Thyroid gland (tissue), 4 donors: Measurements from ENCODE around the gene CDK5RAP2. TPM values are rescaled to one million over a fixed set of nuclear protein-coding genes. Genes with fewer than 3 reads are reported as not detected.

Experiments used
- DNase-seq, 2 donors: peaks; one replicate each; pipeline ENCODE4 v3.0.0-alpha.2; 2019
- H3K27ac ChIP-seq, 3 donors: fragments of 200-600 bp; sonication (generic); 1 replicate in 2 of 3; 2 replicates in 1 of 3; pipeline ENCODE4 v1.5.1; 2016 to 2019; ENCODE audit warnings: mild to moderate bottlenecking in 1 of 3, moderate library complexity in 1 of 3
- H3K27me3 ChIP-seq: fragments of 200-600 bp; sonication (generic); one replicate; pipeline ENCODE4 v1.5.1; 2019
- H3K36me3 ChIP-seq, 2 donors: fragments of 200-600 bp; sonication (generic); one replicate each; pipeline ENCODE4 v1.5.1; 2016 to 2019
- H3K4me1 ChIP-seq, 2 donors: fragments of 200-600 bp; sonication (generic); one replicate each; pipeline ENCODE4 v1.5.1; 2017 to 2019
- H3K4me3 ChIP-seq, 3 donors: fragments of 200-600 bp; sonication (generic); replicated peaks in 1 of 3; 1 replicate in 2 of 3; 2 replicates in 1 of 3; pipeline ENCODE4 v1.5.1; 2016; ENCODE audit warnings: mild to moderate bottlenecking in 1 of 3
- H3K9me3 ChIP-seq: fragments of 200-600 bp; sonication (generic); one replicate; pipeline ENCODE4 v1.5.1; 2017
- POLR2A ChIP-seq, 2 donors: fragments of 450-650 bp; IDR thresholded peaks; one replicate each; pipeline ENCODE4 v1.6.1; 2017; ENCODE audit warnings: antibody characterized with exemption in 2 of 2, mild to moderate bottlenecking in 2 of 2, moderate library complexity in 1 of 2
- WGBS, 2 donors: methylation state at CpG; one replicate each; pipeline ENCODE4 v1.1.5; 2017; 5-methylcytosine and 5-hydroxymethylcytosine counted together
- intact Hi-C: fragments of 100-400 bp; cut with DNase I; formaldehyde crosslinking; loops from one replicate; pipeline ENCODE4 v1.15.1; 2023
- total RNA-seq, 4 donors: library from RNA; depleted of rRNA; stranded (reverse); fragments of >200 nt; gene quantifications; one replicate each; pipeline ENCODE4 v1.2.3, GENCODE V29; 2016
- TF ChIP-seq, protein P1 (sequence below), 6 experiments: fragments of 200-600 bp in 3 of 6; fragments of 450-650 bp in 3 of 6; sonication (generic) in 3 of 6; IDR thresholded peaks; one replicate each; pipeline ENCODE4 v1.5.1; 2016 to 2019; ENCODE audit warnings: antibody characterized with exemption in 6 of 6, mild to moderate bottlenecking in 2 of 6, inconsistent platforms in 1 of 6, moderate library complexity in 1 of 6

The CDK5RAP2 gene
- total RNA-seq, 4 donors from 2014 or later, result 39.5 to 51.9 (median 46.9) TPM

DNA sequence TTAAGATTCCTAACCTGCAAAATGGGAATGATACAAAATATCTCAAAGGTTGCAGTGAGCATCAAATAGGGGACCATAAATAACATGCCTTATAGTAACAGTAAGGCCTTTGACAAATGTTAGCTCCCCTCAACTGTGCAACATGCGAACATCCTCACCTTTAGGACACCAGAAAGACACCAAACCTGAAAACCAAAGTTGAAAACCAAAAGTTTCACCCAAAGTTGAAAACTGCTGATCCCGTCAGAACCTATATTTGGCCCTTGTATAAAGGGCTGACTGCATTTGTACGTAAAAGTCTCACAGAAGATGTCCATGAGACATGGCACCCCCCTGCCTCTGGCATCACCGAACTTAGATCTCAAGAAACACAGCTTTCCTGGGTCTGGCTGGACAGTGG lies 12.1 kb downstream of the CDK5RAP2 start:
- TF ChIP-seq, protein P1, sequence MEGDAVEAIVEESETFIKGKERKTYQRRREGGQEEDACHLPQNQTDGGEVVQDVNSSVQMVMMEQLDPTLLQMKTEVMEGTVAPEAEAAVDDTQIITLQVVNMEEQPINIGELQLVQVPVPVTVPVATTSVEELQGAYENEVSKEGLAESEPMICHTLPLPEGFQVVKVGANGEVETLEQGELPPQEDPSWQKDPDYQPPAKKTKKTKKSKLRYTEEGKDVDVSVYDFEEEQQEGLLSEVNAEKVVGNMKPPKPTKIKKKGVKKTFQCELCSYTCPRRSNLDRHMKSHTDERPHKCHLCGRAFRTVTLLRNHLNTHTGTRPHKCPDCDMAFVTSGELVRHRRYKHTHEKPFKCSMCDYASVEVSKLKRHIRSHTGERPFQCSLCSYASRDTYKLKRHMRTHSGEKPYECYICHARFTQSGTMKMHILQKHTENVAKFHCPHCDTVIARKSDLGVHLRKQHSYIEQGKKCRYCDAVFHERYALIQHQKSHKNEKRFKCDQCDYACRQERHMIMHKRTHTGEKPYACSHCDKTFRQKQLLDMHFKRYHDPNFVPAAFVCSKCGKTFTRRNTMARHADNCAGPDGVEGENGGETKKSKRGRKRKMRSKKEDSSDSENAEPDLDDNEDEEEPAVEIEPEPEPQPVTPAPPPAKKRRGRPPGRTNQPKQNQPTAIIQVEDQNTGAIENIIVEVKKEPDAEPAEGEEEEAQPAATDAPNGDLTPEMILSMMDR (IDR thresholded peaks at IDR 0.05), result no peak
- TF ChIP-seq POLR2A (IDR thresholded peaks at IDR 0.05), result no peak
- WGBS, 2 donors, result 97% methylated on average over 4 of the region's 4 CpGs
- H3K27ac ChIP-seq, result no peak overlapping the region
- H3K9me3 ChIP-seq, result no peaks in the 10 kb centered on the region
- H3K27me3 ChIP-seq, result no peaks in the 10 kb centered on the region
- intact Hi-C loops, result no loop called here
- peaks cover 29 to 42% of the 10 kb centered on the region in 2 donors for H3K36me3 ChIP-seq
- DNase-seq, result no peak
- no peaks in the 10 kb centered on the region for H3K4me1 ChIP-seq
- no peak overlapping the region for H3K4me3 ChIP-seq

DNA sequence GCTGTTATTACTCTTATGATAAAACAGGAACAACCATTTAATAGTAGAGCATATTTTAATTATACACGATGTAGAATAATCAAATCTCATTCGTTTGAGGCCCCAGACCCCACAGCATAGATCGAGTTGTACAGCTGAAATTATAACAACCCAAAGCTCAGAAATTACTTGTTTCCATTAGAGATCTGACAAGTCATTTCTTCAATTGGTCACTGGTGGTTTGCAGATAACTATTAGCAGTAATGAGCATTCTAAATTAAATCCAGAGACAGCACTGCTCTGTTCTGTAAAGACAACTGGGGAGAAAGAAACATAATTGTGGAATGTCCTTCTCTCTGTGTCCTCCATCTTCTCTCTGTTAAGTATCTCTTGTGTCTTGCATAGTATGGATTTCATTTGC lies 12.9 kb downstream of the CDK5RAP2 start:
- Histone ChIP-seq H3K27me3 (no peaks in the 10 kb centered on the region), H3K4me3 (no peak overlapping the region), H3K4me1 (no peaks in the 10 kb centered on the region), H3K9me3 (no peaks in the 10 kb centered on the region), H3K27ac (no peak overlapping the region), H3K36me3 (peaks cover 29 to 42% of the 10 kb centered on the region in 2 donors)
- no peak for DNase-seq
- intact Hi-C loops, result no loop called here
- TF ChIP-seq POLR2A (IDR thresholded peaks at IDR 0.05), result no peak
- TF ChIP-seq, protein P1 (IDR thresholded peaks at IDR 0.05), result no peak
- WGBS, 2 donors, result 92 to 95% methylated on average over 3 of the region's 3 CpGs

DNA sequence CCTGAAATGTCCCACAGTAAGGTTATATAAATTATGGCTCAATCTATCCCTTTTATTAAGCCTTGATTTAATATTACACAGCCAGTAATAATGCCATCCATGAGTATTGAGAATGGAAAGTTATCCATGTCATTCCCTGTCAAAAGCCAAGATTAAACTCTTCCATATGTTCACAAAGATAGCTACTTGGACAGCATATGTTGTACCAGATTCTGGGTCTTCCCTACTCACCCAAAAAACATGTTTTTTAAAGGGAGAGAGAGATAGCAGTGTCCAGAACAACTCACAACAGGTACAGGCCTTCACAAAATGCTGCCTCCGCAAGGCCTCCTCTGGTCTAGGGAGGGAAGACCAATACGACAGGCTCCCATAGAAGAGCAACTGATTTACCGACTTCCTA lies 15.4 kb downstream of the CDK5RAP2 start:
- TF ChIP-seq, protein P1 (IDR thresholded peaks at IDR 0.05), result no peak
- TF ChIP-seq POLR2A (IDR thresholded peaks at IDR 0.05), result no peak
- intact Hi-C loops, result no loop called here
- Histone ChIP-seq H3K4me3 (no peak overlapping the region), H3K36me3 (peaks cover 14 to 23% of the 10 kb centered on the region in 2 donors), H3K27ac (no peak overlapping the region), H3K4me1 (no peaks in the 10 kb centered on the region), H3K9me3 (no peaks in the 10 kb centered on the region), H3K27me3 (no peaks in the 10 kb centered on the region)
- WGBS, 2 donors, result 100% methylated on average over 3 of the region's 3 CpGs
- no peak for DNase-seq

DNA sequence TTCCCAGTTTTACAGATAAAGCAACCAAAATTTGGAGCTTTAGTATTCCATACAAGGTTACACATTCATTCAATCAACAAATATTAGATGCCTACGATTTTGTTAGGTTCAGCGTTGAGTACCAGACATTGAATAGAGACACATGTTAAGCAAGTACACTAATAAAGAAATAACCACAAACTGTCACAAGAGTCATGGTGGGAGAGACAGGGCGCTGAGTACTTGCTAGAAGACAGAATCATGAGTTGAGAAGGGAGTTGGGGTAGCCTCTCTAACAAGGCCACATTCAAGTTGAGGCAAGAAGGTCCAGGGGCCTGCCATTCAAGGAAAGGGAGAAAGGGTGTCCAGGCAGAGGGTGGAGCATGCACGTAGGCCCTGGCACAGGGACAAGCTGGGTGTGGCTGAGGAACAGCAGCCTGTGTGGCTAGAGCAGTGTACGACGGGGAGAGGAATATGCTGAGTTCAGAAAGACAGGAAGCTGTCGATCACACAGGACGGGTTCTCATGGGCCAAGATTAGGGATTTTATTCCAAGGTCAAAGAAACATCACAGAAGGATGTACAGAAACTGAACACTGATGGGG lies 17.0 kb downstream of the CDK5RAP2 start:
- no peak overlapping the region for H3K4me3 ChIP-seq
- TF ChIP-seq, protein P1 (IDR thresholded peaks at IDR 0.05), result no peak
- TF ChIP-seq POLR2A (IDR thresholded peaks at IDR 0.05), result no peak
- H3K27ac ChIP-seq, result no peak overlapping the region
- peaks cover 2 to 8% of the 10 kb centered on the region in 2 donors for H3K36me3 ChIP-seq
- 81 to 89% methylated on average over 8 of the region's 8 CpGs for WGBS, 2 donors
- H3K9me3 ChIP-seq, result no peaks in the 10 kb centered on the region
- intact Hi-C loops, result no loop called here
- no peaks in the 10 kb centered on the region for H3K27me3 ChIP-seq
- no peak for DNase-seq
- no peaks in the 10 kb centered on the region for H3K4me1 ChIP-seq

DNA sequence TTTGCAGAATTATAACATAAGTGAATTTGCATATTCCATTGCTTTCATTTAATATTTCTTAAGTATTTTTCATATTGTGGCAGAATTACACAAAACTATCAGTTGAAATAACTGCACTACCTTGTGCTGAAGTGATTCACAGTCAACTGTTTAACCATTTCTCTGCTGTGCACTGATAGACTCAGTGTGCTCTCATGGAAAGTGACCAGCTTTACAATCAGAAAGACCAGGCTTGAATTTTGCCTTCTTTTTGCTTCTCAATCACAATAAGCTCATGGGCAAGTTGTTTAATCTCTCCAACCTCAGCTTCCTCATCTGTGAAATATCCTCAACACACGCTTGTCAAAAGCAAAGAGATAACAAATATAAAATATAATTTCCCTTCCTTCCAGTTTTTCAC lies 18.3 kb downstream of the CDK5RAP2 start:
- intact Hi-C loops, result no loop called here
- DNase-seq, result no peak
- TF ChIP-seq POLR2A (IDR thresholded peaks at IDR 0.05), result no peak
- TF ChIP-seq, protein P1 (IDR thresholded peaks at IDR 0.05), result no peak
- H3K9me3 ChIP-seq, result no peaks in the 10 kb centered on the region
- WGBS, 2 donors, result 98 to 100% methylated on average over 1 of the region's 1 CpG
- no peaks in the 10 kb centered on the region for H3K4me1 ChIP-seq
- H3K27ac ChIP-seq, result no peak overlapping the region
- H3K4me3 ChIP-seq, result no peak overlapping the region
- H3K36me3 ChIP-seq, result no peaks in the 10 kb centered on the region
- H3K27me3 ChIP-seq, result no peaks in the 10 kb centered on the region
